GM19328 (cell line): ENCODE results near the gene NFKBIB.

ENCODE experiments used
- ATAC-seq: cut with Tn5 transposase; IDR thresholded peaks from one replicate; pipeline ENCODE4 v1.9.1; 2021; ENCODE audit warnings: mild to moderate bottlenecking, moderate library complexity; ENCODE audit not compliant: unreplicated experiment

The NFKBIB gene

GRCh38 chr19:38904581-38905539 lies 5.1 kb downstream of the NFKBIB start:
- ATAC-seq, result no peak

- ATAC-seq, result no peak
These were observed 5.9 kb downstream of the NFKBIB start for GRCh38 chr19:38905620-38906019.

GRCh38 chr19:38907227-38907626 lies 7.5 kb downstream of the NFKBIB start:
- no peak for ATAC-seq

- no peak for ATAC-seq
These were observed 7.9 kb downstream of the NFKBIB start for GRCh38 chr19:38907670-38908069.

GRCh38 chr19:38908911-38909310 lies 9.1 kb downstream of the NFKBIB start:
- ATAC-seq, result no peak

- ATAC-seq, result no peak
These were observed 10.7 kb downstream of the NFKBIB start for GRCh38 chr19:38910488-38910887.

GRCh38 chr19:38911388-38912001 lies 11.7 kb downstream of the NFKBIB start:
- ATAC-seq, result no peak

- ATAC-seq, result no peak
These were observed 13.1 kb downstream of the NFKBIB start for GRCh38 chr19:38912600-38913514.

- ATAC-seq, result no peak
These were observed 14.2 kb downstream of the NFKBIB start for GRCh38 chr19:38913958-38914357.

GRCh38 chr19:38915329-38916321 lies 15.9 kb downstream of the NFKBIB start:
- ATAC-seq, result no peak

GRCh38 chr19:38917516-38917915 lies 17.7 kb downstream of the NFKBIB start:
- no peak for ATAC-seq

- ATAC-seq, result no peak
These were observed 18.2 kb downstream of the NFKBIB start for GRCh38 chr19:38917921-38918491.

- no peak for ATAC-seq
These were observed 18.8 kb downstream of the NFKBIB start for GRCh38 chr19:38918526-38918925.

GRCh38 chr19:38919837-38920601 lies 20.2 kb downstream of the NFKBIB start:
- no peak for ATAC-seq

- no peak for ATAC-seq
These were observed 21.0 kb downstream of the NFKBIB start for GRCh38 chr19:38920602-38921419.

- no peak for ATAC-seq
These were observed 21.9 kb downstream of the NFKBIB start for GRCh38 chr19:38921420-38922274.

GRCh38 chr19:38922482-38922881 lies 22.7 kb downstream of the NFKBIB start:
- ATAC-seq, result no peak
